HG03175 (cell line): ENCODE data around the gene RPAP3.
A peak's percentile ranks its signal among the peaks of the same experiment; 100 is the strongest.

Experiments used
- ATAC-seq: cut with Tn5 transposase; IDR thresholded peaks from one replicate; pipeline ENCODE4 v1.9.1; 2021; ENCODE audit warnings: mild to moderate bottlenecking, moderate library complexity; ENCODE audit not compliant: unreplicated experiment

RPAP3 gene, protein sequence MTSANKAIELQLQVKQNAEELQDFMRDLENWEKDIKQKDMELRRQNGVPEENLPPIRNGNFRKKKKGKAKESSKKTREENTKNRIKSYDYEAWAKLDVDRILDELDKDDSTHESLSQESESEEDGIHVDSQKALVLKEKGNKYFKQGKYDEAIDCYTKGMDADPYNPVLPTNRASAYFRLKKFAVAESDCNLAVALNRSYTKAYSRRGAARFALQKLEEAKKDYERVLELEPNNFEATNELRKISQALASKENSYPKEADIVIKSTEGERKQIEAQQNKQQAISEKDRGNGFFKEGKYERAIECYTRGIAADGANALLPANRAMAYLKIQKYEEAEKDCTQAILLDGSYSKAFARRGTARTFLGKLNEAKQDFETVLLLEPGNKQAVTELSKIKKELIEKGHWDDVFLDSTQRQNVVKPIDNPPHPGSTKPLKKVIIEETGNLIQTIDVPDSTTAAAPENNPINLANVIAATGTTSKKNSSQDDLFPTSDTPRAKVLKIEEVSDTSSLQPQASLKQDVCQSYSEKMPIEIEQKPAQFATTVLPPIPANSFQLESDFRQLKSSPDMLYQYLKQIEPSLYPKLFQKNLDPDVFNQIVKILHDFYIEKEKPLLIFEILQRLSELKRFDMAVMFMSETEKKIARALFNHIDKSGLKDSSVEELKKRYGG

DNA sequence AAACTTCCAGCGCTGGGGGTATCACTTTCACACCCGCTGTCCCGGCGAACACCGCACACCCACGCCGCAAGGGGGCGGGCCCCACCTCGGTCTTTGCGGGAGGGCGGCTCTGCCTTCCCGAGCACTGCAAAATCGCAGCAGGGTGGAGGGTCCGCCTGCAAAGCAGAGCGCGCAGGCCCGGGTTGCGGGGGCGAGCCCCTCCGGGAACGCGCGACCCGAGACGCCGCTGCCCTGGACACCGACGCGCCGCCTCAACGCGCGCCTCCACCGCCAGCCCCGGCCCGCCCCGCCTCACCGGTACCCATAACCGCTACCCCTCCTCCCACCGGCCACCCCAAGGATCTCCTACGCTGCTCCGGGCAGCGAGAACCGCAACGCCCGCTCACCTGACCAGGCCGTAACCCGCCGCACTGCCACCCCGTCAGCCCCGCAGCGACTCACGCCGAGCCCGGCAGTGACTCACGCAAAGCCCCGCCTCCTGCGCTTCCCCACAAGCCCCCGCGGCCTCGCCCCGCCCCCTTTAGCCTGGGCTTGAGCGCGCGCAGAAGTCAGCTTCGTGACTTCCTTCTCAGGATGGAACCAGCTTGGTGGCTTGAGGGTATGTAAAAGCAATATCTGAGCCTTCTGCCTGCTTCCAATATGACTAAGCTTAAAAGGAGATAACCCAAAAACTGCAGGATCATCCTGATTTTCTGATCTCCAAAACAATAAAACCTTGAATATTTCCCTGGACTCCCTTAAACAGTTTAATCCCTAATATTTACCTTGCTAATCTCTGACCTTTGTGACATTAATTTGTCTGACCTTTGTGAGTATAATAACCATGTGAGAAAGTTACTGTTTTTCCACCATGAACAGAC, at the start of gene RPAP3:
TSS of gene RPAP3 (minus strand) at position 465 of the 860 bp plus-strand sequence. CDS start 3,190 bp downstream, outside the sequence.
- ATAC-seq: peak; percentile 81

DNA sequence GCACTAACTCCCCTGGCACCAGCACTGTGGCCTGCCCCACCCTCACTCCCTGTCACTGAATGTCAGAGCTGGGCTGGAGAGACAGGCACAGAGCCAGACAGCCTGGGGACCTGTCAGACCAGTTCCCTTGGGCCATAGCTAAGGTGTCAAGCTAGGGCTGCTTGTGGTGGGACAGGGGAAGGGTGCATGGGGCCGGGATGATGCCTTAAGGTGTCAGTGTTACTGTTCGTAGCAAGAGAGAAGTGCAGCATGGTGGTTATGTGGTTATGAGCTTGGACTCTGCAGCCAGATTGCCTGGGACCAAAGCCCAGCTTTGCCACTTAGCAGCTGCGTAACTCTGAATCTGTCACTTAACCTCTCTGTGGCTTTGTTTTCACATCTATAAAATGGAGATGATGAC, 49.1 kb upstream of the RPAP3 start:
- peak; percentile 39 for ATAC-seq

DNA sequence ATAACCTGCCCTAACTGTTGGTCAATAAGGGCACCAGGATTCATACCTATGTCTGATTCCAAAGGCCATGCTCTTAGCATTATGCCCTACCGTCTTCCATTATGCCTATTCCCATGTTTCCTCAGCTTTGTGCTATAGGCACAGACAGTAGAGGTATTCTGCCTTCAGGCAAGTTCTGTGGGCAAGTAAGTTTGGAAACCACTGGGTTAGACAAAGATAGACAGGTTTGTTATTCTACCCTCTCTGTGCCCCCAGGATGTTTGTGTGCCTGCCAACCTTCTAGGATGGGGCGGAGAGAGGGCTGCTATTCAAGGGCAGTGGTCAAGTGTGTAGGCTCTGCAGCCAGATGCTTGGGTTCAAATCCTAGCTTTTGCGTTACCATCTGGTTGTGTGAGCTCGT, 48.3 kb upstream of the RPAP3 start:
- no peak for ATAC-seq

DNA sequence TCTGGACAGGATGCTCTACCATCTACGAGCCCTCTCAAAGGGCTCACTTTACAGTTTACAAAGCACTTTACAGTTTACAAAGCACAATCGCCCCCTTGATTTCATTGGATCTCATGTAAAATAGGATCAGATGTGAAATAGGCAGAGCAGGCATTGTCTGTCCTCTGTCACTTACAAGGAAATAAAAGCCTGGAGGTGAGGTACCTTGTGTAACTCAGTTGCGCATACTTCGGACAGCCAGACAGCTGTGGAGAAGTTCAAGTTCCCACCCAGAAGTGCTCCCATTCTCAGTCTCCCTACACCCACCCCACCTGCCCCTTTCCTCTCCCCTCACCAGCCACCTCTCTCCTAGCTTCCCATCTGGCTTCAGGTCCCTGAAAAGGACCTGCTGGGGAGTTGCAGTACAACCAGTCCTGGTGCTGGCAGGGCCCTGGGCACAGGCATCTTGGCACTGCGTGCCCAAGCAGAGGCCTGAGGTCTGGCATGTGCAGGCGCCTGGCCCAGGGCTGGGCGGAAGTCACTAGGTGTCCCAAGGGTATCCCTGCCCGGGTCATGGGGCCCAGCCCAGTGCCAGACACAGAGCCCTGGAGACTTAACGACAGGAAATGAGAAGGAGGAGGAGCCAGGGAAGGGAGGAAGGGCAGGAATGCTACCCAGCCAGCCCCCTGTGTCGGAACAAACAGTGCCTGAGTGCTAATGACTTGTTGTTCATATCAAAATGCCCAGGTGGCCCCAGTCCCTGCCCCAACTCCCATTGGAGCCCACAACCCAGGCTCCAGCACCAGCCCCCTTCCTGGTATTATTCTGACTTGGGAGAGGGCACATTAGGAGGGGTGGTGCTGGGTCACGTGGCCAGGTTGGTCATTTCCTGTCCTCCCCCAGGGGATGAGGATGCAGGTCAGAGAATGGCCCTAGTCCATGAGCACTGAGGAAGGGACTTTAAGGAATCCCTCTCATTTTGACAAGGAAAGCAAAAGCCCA, 47.5 kb upstream of the RPAP3 start:
- ATAC-seq: no peak

DNA sequence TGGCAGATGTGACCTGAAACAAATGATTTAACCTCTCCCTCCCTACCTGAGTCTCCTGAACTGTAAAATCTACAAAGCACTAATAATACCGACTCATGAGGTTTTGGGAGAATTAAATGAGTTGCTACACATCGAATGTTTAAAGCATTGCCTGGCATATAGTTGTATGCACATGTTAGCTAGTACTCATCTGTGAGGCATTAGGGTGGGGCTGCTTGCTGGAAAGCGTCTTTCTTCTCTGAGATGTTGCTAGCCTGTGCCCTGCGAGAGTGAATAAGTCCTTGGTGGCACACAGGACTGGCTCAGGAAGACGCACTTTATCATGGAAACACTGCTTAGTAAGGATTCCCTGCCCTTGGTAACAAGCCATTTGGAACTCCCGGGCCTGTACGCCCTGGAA, 46.7 kb upstream of the RPAP3 start:
- ATAC-seq: no peak

DNA sequence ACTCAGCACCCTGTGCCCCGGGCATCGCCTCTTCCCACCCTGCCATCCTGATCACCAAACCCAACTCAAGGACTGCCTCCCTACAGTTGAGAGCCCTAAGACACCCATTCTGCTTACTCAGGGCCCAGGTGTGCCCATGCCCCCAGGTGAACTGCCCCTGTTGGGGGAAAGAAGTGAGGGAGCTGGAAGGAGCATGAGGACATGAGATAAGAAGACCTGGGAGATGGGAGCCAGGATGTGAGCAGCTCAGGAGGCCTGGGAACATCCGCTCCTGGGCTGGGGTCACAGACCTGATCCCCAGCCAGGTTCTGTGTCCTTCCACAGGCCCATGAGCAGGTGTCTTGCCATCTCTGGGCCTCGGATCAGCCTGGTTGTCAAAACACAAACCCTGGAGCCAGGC, 46.3 kb upstream of the RPAP3 start:
- no peak for ATAC-seq

DNA sequence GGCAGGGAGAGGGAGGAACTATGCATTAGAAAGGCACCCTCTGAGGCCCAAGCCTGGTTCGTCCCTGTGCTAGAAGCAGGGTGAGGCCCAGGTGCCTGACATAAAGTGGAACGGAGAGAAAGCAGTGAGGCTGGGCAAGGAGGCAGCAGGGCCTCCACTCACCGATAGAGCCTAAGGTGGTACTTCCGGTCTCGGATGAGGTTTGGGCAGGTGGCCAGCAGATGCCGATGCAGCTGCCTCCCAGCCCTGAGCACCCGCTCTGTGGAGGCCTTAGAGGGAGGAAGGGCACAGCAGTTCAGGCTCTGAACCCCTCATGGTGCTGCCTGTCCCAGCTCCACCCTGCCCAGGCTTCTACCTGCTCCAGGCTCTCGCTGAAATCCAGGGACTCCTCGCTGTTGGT, 45.7 kb upstream of the RPAP3 start:
- ATAC-seq: no peak

DNA sequence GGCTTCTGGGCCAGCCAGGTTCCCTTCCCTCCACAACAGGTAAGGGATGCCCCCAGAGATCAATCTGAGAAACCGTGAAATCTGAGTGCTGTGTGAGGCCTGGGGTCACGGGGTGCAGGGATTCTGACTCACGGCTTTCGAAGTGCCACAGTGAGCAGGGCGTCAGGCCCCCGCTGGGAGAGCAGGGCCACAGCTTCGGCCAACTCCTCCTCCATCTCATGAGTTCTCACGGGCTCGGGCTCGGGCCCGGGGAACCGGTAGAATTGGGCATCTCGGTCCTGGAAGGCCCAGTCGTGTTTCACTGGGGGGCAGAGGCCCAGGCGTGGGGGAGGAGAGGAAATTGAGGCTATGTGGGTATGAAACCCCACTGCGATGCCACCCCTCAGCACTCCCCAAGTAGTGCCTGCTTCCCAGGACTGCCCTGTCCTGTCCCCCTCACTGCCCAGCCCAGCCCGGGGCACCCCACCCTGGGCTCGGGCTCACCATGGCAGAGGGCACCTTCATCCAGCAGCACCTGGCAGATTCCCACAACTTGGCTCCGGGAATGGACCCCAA, 45.2 kb upstream of the RPAP3 start:
- ATAC-seq: no peak

DNA sequence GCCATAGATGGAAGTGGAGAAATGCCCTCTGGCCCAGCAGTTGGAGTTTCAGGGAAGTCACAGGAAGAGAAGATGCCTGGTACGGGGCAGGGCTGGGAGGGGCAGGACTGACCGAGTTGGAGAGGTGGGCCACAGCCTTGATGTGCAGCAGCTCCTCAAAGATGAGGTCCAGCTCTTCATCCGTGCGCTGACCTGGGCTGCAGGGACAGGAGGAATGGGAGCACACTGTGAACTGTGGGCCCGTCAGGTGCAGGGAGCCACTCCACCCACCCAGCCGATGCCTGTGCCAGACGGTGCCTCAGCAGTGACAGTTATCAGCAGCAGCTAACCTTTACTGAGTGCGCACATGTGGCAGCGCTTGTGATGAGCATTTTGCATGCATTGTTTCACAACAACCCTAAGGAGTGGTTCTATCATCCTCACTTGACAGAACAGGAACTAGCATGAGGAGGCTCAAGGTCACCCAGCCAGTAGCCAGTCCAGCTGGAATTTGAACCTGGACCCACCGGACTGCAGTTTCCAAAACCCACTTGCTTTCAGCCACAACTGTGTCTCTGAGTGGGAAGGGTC, 44.5 kb upstream of the RPAP3 start:
- no peak for ATAC-seq

DNA sequence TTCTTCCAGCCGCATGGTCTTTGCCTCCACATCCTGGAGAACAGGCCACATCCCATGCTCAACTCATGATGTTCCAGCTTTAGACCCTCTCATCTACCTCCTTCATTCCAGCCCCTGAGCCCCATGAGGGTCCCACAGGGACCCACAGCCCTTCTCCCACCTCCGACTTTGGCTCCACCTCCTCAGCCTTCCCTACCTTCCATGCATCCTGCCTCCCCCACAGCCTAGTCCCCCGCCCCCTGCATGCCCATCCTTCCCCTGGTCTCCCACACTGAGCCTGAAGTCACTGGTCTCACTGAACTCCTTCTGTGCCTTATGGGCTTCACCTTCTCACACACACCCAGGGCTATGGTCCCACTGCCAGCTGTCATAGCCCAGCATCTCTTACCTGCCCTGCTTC, 43.1 kb upstream of the RPAP3 start:
- ATAC-seq: no peak

DNA sequence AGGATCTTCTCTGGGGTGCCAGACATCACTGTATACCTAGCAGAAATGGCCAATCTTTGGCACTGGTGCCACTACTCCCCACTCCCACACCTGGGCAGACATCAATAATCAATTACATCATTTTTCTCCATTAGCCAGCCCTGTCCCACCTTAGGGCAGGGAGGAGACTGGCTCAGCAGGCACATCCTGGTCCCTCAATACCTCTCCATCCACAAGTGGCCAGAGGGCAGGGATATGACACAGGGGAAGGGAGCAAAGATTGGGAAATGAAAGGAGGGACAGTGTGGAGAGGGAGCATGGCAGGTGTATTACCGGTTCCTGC, 42.6 kb upstream of the RPAP3 start:
- ATAC-seq: no peak

DNA sequence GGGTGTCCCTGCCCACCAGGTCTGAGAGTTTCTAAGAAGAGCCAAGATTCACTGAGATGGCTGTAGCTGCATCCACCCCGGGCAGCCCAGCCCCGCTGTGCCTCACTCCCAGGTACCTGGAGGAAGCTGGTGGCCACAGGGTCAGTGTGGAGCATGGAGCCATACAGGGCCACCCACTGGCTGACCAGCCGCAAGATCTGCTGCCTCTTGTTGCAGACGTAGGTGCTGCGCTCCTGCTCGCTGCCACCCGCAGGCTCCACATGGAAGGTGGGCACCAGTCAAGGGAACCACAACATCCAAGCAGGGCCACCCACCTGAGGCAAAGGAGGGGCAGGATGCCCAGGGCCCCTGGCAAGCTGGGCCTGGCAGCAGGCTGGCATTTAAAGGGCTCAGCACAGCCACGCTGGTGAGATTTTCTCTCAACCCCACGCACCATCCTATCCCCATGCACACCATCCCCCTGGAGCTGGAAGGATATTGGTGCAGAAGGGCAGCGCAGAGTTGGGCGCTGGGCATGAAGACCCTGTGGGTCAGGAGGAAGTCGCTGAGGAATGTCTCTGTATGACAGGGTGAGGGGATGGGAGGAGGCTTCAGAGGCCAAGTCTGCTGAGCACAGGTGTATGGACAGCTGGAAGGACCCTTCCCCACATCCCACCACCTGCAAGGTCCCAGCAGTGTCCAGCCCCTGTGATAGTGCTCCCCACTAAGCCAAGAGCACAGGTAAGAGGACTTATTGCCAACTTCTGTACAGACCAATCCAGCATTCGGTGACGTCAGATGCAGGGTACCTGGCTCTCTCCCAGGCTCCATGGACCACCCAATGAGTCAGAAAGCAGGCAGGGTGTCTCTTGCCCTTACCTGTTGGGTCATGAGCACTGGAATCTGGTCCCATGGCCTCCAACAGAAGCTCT, 42.0 kb upstream of the RPAP3 start:
- no peak for ATAC-seq

DNA sequence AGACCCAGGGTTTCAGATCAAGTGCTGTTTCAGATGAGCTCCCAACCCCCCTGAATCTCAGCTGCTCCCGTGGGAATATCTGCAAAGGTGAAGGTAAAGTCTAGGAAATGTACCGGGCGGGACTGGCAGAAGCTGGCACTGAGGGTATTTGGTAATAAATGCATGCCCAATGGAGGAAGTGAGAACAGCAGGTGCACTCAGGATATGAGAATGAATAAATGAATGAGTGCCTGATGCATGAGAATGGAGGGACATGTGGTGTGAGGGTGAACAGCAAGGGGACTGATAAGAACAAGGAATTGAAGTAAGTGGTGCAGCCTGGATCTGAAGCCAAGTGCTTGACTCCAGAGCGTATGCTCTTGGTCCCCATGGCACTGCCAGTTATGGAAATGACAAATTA, 41.3 kb upstream of the RPAP3 start:
- peak; percentile 46 for ATAC-seq

DNA sequence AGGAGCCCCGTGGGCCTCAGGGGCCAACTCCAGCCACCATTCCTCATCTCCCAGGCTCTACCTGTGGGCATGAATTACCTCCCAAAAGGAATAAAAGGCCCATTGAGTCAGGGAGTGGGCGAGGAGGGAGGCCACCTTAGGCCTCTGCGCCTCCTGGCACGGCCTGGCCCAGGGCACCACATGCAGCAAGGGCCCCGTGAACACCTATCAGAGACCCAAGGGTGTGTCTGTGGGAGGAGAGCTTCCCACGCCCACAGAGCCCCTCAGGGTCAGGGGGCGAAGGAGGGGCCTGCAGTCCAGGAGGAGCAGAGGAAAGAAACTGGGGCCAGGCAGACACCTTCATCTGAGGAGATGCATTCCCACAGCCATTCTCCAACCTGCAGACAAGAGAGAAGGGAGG, 40.7 kb upstream of the RPAP3 start:
- no peak for ATAC-seq

DNA sequence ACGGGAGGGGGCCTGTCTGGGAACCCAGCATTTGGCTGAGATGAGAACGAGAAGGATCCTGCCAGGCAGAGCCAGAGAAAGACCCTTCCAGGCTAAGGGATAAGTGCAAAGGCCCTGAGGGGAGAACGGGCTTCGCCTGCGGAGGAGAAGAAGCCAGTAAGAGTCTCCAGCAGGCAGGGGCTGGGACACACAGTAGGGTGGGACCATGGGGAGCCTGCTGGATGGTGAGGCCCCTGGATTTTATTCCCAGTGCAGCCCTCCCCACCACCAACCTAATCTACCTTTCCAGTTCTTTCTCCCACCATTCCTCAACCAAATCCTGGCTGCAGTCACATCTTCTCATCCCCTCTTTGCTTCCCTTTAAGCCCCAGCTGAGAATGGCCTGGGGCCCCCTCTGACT, 40.2 kb upstream of the RPAP3 start:
- no peak for ATAC-seq

DNA sequence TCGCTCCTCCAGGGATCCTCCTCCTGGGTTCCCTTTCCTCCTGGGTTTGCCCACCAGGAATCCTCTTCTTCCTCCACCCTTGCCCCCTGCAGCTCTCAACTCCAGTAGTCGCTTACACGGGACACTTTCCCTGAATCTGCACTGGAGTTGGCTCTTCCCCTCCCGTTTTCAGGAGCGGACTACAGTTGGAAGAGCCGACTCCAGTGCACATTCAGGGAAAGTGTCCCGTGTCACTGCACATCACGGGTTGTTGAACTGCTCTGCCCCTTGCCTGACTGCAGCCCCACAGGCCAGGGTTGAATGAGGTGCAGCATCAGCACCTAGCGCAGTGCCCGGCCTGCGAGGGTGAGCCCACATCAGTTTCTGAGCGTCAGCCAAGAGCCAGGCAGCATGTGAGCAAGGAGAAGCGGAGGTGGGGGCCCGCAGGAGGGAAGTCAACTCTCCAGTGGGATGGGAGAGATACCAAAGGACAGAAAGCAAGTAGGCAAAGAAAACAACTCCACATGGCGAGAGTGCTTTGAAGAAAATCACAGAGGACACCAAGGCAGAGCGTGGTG, 39.7 kb upstream of the RPAP3 start:
- ATAC-seq: no peak

DNA sequence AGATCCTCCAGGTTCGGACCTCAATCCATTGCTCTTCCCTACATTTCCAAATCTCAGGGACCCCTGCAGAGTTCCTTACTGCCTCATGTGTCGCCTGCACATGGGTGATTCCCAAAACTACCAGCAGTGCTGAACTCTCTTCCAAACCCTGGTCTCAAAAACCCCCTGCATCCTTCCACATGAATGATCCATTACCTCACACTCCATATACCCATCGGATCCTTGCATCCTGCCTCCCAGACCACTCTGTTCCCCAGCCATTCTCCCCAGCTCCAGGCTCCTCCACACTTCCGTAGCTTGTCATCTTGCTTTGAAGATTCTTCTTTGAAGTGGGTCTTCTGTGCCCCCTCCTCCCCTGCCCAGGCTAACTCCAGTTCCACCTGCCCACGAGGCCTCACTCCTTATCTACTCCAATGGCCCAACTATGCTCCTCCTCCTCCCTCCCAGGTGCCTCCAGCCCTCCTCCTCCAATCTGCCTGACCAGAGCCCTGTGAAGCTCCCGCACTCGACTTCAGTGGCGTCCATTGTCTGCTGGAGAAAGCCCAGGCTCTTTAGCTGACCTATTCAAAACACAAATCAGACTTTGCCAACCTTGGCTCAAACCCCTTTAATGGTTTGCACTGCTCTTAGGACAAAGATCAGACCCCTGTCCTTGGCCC, 39.1 kb upstream of the RPAP3 start:
- no peak for ATAC-seq

DNA sequence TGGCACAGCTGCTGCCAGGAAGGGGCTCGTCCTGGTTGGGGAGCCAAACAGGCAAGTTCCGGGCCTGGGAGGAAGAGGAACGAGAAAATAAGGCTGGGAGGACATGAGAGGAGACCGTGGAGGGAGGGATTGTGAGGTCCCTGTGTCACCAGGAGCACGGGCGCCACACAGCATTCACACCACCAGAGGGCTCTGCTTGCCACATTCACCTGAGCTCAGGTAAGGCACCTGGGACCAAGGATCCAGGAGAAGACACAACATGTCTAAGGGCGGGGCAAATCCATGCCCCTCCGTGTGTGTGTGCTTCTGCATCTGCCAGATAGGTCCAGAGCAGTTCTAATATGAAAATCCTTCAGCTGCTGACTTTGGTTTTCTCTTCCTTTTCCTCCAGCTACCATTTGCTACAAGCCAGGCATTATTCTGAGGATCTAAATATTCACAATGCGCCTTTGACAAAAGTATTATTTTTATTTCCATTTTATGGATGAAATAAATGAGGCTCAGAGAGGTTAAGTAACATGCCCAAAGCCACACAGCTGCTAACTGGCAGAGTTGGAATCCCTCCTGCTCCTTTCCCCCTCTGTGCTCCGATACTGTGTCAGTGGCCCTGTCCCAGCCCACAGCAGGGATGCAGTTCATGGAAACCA, 38.3 kb upstream of the RPAP3 start:
- ATAC-seq: no peak
